ENCODE measurements around the gene ACE.

The ACE gene

DNA sequence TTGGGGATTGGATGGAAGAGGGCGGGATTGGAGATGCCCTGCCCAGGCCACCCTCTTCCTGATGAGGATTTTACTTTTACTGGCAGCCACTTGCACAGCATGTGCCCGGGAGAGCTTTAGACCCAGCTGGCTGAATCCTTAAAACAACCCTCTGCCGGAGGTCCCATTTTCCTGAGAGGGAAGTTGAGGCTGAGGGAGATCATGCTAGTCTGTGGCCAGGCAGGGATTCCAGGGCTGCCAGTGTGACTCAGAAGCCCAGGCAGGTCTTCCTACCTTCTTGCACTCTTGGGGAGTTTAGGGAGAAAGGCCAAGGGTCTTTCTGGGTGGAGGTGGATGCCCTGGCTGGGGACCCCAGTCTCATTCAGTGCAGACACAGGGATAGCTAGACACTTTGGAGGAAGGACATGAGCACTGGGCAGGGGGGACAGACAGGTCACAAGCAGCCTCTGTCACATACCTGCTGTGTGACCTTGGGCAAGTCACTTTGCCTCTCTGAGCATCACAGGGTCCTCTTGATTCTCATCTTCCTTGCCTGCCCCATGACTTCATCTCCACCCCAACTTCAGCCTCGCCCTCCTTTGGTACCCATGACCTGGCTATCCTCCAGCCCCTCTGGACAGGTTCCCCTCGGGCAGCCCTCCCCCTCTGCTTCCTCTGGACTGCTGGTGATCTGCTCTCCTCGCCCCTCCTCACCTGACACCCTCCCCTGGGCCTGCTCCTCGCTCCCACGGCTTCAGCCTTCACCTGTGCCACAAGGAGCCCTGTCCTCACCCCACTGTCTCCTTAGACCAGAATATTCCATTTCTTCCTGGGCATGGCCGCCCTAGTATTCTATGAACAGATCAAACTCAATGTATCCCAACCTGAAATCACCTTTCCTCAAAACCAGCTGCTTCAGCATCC, 62.1 kb downstream of the ACE start:
- no peak for DNase-seq

GRCh38 chr17:63540590-63540989, 63.7 kb downstream of the ACE start:
- DNase-seq: no peak

- DNase-seq: no peak
Observed at GRCh38 chr17:63542218-63542545, 65.3 kb downstream of the ACE start.

- no peak for DNase-seq
Observed at GRCh38 chr17:63542942-63543821, 66.3 kb downstream of the ACE start.

- no peak for DNase-seq
Observed at GRCh38 chr17:63543822-63544420, 67.1 kb downstream of the ACE start.

- no peak for DNase-seq
Observed at GRCh38 chr17:63544467-63545301, 67.8 kb downstream of the ACE start.

DNA sequence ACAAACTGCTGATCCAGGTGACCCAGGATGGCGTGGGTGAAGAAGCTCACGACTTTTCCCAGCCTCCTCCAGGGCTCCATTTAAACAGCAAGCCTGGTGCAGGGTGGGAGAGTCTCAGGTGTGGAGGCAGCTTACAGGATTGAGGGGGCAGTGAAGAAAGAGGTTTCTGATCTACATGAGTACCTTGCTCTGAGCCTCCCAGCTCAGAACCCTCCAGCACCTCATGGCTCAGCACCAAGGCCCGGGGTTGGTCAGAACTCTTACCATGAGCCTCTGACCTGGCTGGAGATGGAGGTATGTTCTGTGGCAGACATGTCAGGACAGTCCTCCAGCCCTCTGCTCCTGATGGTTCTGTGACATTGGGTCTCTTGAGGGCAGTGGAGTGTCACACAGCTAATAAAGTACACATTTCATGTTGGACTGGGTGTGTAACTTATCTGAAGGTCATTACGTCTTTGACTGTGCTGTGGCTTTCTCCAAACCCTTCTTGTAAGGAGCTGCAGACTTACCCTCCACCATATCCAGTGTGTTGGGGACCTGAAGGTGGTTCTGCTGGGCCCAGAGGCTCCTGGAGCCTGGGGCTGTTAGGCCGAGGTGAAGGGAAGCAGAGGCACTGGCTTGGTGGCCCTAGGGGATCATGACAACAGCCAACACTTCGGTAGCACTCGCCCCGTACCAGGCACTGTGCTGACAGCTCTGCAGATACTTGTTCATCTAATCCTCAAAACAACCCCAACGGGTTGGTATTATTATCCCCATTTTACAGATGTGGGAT, 69.6 kb downstream of the ACE start:
- DNase-seq: no peak

- DNase-seq: no peak
Observed at GRCh38 chr17:63547083-63547523, 70.2 kb downstream of the ACE start.
